GM20000 (cell line): ENCODE measurements around the gene BTD.
A peak's percentile ranks its signal among the peaks of the same experiment; 100 is the strongest.

ENCODE experiments used
- DNase-seq: peaks from one replicate; pipeline ENCODE4 v3.0.0; 2012; ENCODE audit warnings: low spot score
- CTCF ChIP-seq: IDR thresholded peaks from 2 replicates; pipeline ENCODE4 v1.5.1; 2012; ENCODE audit warnings: mild to moderate bottlenecking, control low read depth; ENCODE audit errors: extremely low read depth, missing control alignments

BTD gene

DNA sequence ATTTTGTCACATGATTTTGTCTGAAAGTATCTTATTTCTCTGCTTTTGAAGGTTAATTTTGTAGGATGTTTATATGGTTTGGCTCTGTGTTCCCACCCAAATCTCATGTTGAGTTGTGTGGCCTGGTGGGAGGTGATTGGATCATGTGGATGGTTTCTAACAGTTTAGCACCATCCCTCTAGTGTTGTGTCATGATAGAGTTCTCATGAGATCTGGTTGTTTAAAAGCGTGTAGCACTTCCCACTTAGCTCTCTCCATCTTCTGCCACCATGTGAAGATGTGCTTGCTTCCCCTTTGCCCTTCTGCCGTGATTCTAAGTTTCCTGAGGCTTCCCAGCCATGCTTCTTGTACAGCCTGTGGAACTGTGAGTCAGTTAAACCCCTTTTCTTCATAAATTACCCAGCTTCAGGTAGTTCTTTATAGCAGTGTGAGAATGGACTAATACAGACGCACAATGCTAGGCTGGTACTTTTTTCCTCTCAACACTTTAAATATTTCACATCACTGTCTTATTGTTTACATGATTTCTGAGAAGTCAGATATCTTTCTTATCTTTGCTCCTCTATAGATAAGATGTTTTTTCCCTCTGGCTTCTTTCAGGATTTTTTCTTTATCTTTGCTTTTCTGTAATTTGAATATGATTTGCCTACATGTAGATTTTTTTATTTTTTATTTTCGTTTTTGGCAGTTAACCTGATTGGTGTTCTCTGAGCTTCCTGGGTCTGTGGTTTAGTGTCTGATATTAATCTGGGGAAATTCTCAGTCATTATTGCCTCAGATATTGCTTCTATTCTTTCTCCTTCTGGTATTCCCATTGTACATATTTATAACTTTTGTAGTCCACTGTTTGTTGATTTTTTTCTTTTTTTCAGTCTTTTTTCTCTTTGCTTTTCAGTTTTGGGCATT lies 22.2 kb downstream of the BTD start:
- DNase-seq = no peak
- no peak for TF ChIP-seq CTCF

DNA sequence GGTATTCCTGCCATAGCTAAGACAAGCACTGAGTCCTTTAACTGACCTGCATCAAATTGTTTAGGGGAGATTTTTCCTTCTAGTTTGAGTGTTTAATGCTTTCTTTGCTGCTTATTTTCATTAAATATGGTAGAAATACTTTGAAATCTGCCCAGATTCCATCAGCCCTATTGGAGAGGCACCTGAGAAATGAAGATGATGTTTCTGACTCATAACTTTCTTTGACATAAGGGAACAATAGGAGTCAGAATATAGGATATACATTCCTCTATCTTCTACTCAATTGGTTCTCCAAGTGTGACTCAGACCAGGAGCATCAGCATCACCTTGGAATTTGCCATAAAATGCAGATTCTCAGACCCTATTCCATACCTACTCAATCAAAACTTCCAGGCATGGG lies 27.4 kb downstream of the BTD start:
- no peak for TF ChIP-seq CTCF

DNA sequence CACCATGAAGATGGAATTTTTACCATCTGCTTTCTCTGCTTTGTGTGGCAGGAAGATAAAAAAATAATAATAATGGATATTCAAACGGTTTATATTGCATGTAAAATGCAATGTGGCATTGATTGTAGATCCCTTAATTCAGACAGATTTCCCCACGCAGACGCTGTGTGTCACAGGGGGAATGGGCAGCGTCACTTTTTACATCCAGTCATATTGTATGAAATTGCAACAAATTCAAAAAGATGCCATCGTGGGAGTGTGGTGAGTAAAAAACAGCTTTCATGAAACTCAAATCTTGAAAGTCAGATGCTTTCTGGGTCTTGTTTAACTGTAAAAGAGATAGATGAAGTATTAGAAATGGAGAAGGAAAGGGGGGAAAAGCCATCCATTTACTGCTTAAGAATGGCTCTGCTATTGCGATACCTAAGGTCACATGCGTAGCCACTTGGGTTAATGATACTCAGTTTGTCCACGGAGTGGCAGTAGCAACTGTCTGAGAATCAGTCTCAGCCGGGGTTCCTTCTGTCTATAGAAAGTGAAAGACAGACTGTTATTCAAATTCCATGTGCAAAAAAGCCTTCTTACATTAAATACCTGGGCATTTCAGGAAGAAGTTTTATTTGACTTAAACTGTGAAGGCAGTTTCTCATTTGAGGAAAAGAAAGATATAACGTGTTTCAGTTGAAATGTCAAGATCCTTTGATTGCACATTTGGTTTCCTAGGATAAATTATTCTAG lies 28.5 kb downstream of the BTD start:
- peak; percentile 72 for DNase-seq
- TF ChIP-seq CTCF = peak; percentile 41

More for the DNA sequence above, 27.4 kb downstream of the BTD start:
- DNase-seq = no peak

GRCh38 chr3:15630646-15631350 lies 29.3 kb downstream of the BTD start:
- TF ChIP-seq CTCF = no peak
- DNase-seq = no peak

GRCh38 chr3:15631426-15632211 lies 30.1 kb downstream of the BTD start:
- no peak for TF ChIP-seq CTCF
- no peak for DNase-seq

DNA sequence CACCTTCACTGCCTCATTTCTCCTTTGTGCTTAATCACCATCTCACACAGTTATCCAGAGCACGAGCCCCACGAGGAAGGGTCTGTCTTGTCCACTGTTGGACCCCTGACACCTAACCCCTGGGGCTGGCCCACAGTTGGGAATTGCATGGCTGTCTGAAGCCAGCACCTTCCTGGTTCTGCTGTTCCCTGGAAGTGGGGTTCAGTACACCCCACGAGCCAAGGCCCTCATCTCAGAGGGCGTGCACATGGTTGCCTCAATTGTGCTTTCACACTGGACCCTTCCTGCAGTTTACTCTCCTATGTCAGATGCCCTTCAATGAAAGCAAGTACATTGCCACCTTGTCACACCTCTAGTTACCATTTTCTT lies 30.7 kb downstream of the BTD start:
- DNase-seq = no peak
- no peak for TF ChIP-seq CTCF
